Cardiac fibroblast (primary cell): ENCODE measurements around the gene PRMT6.
A peak's percentile ranks its signal among the peaks of the same experiment; 100 is the strongest.
"Not testable (repeated sequence)": the region's sequence is repeated elsewhere in the genome, so short reads cannot be mapped to it uniquely, and the experiment has no call there.

ENCODE experiments used
- DNase-seq, 2 donors: peaks; one replicate each; pipeline versions ENCODE4 v3.0.0 to v3.0.0-alpha.2; 2010; ENCODE audit warnings: low read depth in 2 of 2
- H3K4me3 ChIP-seq, 2 donors: replicated peaks in 1 of 2; 1 replicate in 1 of 2; 2 replicates in 1 of 2; pipeline ENCODE4 v1.5.1; 2011; ENCODE audit warnings: low read depth in 2 of 2, low read length in 2 of 2, mild to moderate bottlenecking in 2 of 2, moderate library complexity in 1 of 2
- CTCF ChIP-seq: IDR thresholded peaks from one replicate; pipeline ENCODE4 v1.5.1; 2011; ENCODE audit warnings: low read depth, mild to moderate bottlenecking, low read length, inconsistent platforms

PRMT6 gene

GRCh38 chr1:107047602-107048001, 8.9 kb upstream of the PRMT6 start:
- DNase-seq: peak in 1 of 2 donors; percentile 1
- H3K4me3 ChIP-seq: no peak overlapping the region
- TF ChIP-seq CTCF: peak; percentile 8

DNA sequence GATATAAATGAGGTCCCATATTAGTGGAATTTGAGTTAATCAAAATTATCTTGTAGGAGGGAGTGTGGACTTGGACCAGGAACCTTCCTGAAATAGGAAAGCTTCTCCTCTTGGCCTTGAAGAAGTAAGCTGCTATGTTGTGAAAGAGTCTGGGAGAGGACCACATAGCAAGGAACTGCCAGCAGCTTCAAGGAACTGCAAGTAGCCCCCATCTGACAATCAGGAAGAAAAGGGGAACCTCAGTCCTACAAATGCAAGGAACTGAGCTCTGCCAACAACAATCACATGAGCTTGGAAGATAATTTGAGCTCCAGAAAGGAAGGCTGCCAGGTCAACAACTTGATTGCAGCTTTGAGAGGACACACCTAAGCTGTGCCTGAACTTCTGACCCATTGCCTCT, 8.2 kb upstream of the PRMT6 start:
- DNase-seq: no peak
- TF ChIP-seq CTCF: no peak
- H3K4me3 ChIP-seq: no peak overlapping the region

- H3K4me3 ChIP-seq: no peak overlapping the region
- no peak for DNase-seq
- no peak for TF ChIP-seq CTCF
Measured at GRCh38 chr1:107051266-107051665, 5.2 kb upstream of the PRMT6 start.

GRCh38 chr1:107055919-107056425, 502 bp upstream of the PRMT6 start:
- DNase-seq: not testable (repeated sequence)
- peak overlapping the region; percentile 96 to 97 for H3K4me3 ChIP-seq

DNA sequence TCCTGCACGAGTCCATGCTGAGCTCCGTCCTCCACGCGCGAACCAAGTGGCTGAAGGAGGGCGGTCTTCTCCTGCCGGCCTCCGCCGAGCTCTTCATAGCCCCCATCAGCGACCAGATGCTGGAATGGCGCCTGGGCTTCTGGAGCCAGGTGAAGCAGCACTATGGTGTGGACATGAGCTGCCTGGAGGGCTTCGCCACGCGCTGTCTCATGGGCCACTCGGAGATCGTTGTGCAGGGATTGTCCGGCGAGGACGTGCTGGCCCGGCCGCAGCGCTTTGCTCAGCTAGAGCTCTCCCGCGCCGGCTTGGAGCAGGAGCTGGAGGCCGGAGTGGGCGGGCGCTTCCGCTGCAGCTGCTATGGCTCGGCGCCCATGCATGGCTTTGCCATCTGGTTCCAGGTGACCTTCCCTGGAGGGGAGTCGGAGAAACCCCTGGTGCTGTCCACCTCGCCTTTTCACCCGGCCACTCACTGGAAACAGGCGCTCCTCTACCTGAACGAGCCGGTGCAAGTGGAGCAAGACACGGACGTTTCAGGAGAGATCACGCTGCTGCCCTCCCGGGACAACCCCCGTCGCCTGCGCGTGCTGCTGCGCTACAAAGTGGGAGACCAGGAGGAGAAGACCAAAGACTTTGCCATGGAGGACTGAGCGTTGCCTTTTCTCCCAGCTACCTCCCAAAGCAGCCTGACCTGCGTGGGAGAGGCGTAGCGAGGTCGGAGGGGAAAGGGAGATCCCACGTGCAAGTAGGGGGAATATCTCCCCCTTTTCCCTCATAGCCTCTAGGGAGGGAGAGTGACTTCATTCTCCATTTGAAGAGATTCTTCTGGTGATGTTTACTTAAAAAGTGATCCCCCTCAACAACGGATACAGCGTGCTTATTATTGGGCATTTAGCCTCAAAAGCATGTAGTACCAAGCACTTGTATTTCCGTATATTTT, 991 bp downstream of the PRMT6 start:
- peak overlapping the region; percentile 96 to 97 for H3K4me3 ChIP-seq
- peak; percentile 50 to 51 for DNase-seq
- TF ChIP-seq CTCF: no peak

DNA sequence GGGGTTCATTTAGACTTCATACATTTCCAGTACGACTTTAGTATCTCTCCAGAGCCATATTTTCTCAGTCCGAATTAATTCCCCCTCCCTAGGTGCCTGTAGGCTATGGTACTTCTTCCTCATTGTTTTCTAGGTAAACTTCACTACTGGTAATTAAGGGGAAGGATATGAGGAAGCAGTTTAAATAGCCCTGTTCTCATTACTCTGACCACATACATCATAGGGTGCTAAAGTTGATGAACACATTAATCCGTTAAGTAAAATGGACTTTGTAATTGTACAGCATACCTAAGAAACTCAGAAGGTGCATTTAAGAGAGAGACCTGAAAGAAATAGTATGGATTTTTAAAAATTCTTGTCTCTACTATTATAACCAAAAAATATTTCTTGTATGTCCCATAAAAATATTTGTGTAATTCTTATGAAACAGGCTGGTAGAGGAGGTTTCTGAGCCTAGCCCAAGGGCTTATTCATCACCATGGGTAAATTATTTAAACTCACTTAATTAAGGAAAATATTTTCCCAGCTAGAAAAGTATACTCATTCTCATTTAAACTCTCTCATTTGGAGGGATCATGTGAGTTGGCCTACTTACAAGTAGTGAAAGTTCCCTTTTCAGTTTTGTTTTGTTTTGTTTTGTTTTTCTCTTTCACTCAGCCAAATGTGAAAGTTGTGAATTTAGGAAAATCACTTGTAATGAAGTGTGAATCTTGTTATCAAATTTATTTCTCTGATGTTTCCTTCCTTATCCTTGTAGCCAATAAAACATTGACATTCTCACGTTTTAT, 2.0 kb downstream of the PRMT6 start:
- TF ChIP-seq CTCF: no peak
- DNase-seq: no peak
- H3K4me3 ChIP-seq: no peak overlapping the region

DNA sequence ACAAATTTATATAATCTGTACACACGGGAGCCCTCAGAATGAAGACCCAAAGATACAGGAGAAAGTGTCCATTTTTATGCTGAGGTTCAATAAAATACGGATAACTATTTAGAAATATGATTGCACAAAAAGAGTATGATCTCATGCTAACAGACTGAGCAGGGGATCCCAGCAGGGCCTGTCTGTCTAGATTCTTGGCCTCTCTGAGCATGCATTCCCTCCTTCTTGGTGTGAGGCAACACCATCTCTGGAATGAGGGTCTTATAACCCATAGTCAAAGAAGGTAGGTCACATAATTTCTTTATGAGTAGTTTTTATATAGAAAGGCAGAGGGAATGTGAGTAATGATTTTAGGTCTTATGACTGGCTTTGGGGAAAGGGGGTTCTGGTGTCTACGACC, 5.4 kb downstream of the PRMT6 start:
- H3K4me3 ChIP-seq: no peak overlapping the region
- TF ChIP-seq CTCF: no peak
- no peak for DNase-seq
